GM10266 (cell line): ENCODE measurements around the gene NDUFA11.

Experiments
- DNase-seq: peaks from one replicate; pipeline ENCODE4 v3.0.0; 2012; ENCODE audit errors: extremely low spot score
- TF ChIP-seq, protein P1 (sequence below): IDR thresholded peaks from 2 replicates; pipeline ENCODE4 v1.5.1; 2012; ENCODE audit warnings: mild to moderate bottlenecking, low read depth; ENCODE audit not compliant: control insufficient read depth, insufficient read depth; ENCODE audit errors: missing control alignments

The NDUFA11 gene

GRCh38 chr19:5914946-5915781 is 11.6 kb upstream of the NDUFA11 start:
- TF ChIP-seq, protein P1, sequence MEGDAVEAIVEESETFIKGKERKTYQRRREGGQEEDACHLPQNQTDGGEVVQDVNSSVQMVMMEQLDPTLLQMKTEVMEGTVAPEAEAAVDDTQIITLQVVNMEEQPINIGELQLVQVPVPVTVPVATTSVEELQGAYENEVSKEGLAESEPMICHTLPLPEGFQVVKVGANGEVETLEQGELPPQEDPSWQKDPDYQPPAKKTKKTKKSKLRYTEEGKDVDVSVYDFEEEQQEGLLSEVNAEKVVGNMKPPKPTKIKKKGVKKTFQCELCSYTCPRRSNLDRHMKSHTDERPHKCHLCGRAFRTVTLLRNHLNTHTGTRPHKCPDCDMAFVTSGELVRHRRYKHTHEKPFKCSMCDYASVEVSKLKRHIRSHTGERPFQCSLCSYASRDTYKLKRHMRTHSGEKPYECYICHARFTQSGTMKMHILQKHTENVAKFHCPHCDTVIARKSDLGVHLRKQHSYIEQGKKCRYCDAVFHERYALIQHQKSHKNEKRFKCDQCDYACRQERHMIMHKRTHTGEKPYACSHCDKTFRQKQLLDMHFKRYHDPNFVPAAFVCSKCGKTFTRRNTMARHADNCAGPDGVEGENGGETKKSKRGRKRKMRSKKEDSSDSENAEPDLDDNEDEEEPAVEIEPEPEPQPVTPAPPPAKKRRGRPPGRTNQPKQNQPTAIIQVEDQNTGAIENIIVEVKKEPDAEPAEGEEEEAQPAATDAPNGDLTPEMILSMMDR, result no peak
- DNase-seq, result no peak

GRCh38 chr19:5914358-5914774 is 10.8 kb upstream of the NDUFA11 start:
- no peak for DNase-seq
- TF ChIP-seq, protein P1, result no peak

GRCh38 chr19:5913739-5914357 is 10.3 kb upstream of the NDUFA11 start, which contains the start of gene CAPS:
CAPS (plus strand) TSS chr19:5914254; CDS start chr19:5914407, 153 bp downstream.
- DNase-seq, result no peak

DNA sequence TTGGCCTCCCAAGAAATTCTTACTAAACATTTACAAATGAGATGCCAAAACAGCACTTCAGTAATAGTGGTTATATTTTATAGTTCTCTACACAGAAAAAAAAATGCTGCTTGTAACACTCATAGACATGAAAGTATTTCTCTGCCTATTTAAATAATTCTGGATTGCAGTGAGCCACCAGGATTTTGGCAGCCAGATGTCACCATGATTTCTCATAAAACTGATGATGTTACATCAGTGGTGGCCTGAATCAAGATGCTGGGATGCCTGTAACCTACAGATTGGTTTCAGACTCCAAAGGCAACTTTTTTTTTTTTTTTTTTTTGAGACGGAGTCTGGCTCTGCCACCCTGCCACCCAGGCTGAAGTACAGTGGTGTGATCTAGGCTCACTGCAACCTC is 7.8 kb upstream of the NDUFA11 start:
- TF ChIP-seq, protein P1, result no peak
- DNase-seq, result no peak

More at GRCh38 chr19:5913739-5914357, 10.3 kb upstream of the NDUFA11 start, which contains the start of gene CAPS:
- TF ChIP-seq, protein P1, result no peak

GRCh38 chr19:5910638-5910907 is 7.0 kb upstream of the NDUFA11 start:
- TF ChIP-seq, protein P1, result no peak
- no peak for DNase-seq

DNA sequence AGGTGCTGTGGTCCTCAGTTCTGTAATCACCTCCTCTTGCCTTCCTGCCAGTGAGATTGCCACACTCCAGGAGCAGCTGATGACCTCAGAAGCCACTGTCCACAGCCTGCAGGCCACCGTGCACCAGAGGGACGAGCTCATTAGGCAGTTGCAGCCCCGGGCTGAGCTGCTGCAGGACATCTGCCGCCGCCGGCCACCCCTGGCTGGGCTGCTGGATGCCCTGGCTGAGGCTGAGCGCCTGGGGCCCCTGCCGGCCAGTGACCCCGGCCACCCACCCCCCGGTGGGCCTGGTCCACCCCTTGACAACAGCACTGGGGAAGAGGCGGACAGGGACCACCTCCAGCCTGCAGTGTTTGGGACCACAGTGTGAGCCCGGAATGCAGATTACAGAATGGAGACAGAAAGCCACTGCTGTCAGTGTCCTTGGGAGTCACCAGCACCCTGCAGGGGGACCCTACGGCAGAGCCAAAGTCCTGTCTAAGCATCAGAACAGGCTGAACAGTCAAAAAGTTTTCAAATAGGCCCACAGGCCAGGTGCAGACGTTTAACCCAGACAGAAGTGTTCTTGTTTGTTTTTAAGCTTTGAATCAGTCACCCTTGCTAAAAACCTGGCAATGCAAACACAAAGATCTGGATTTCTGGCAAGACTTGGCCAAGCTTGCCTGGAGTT is 5.3 kb upstream of the NDUFA11 start:
- TF ChIP-seq, protein P1, result no peak
- DNase-seq, result no peak
